ENCODE results near the gene ST6GALNAC4. TPM values are rescaled to one million over a fixed set of nuclear protein-coding genes. Genes with fewer than 3 reads are reported as not detected.

ST6GALNAC4 gene
- total RNA-seq, 1 experiment from 2014 or later: 12.8 TPM

GRCh38 chr9:127930231-127931091 is 13.6 kb upstream of the ST6GALNAC4 start, which contains the start of gene PIP5KL1:
TSS of gene PIP5KL1 (minus strand) at chr9:127930777. CDS start at chr9:127930752, 25 bp downstream.
- H3K4me1 Mint-ChIP-seq (ENCODE audit: low read depth, unreplicated experiment): peaks cover 17% of the 10 kb centered on the region
- no TSS peak for BruUV-seq (replicated peaks)
- peaks cover 40% of the 10 kb centered on the region for H3K36me3 Mint-ChIP-seq (ENCODE audit: insufficient read depth, unreplicated experiment)
- peak; percentile 87 for DNase-seq
- no peak for TF ChIP-seq CTCF (IDR thresholded peaks at IDR 0.05; ENCODE audit: unreplicated experiment)
- intact Hi-C loops (cut with micrococcal nuclease; ENCODE audit: unreplicated experiment): no loop called here
- peaks cover 12% of the 10 kb centered on the region for H3K27me3 Mint-ChIP-seq (ENCODE audit: unreplicated experiment)
- no peaks in the 10 kb centered on the region for H3K9me3 Mint-ChIP-seq (ENCODE audit: low read depth, unreplicated experiment)
- CTCF ChIA-PET: interaction anchor here (0.9 to 1.1 kb wide), 2 partner anchors 9 to 22 kb away, joined by 3 read pairs; no protein-coding TSS in a partner anchor
- H3K4me3 Mint-ChIP-seq (ENCODE audit: low read depth, unreplicated experiment): peak within 1 kb of the TSS; percentile 70
- H3K27ac Mint-ChIP-seq (ENCODE audit: unreplicated experiment): peak within 1 kb of the TSS; percentile 63

GRCh38 chr9:127929625-127929979 is 12.8 kb upstream of the ST6GALNAC4 start:
- TF ChIP-seq CTCF (IDR thresholded peaks at IDR 0.05; ENCODE audit: unreplicated experiment): no peak

GRCh38 chr9:127928676-127929624 is 12.1 kb upstream of the ST6GALNAC4 start:
- H3K27ac Mint-ChIP-seq (ENCODE audit: unreplicated experiment): no peak overlapping the region
- peaks cover 25% of the 10 kb centered on the region for H3K27me3 Mint-ChIP-seq (ENCODE audit: unreplicated experiment)
- H3K4me3 Mint-ChIP-seq (ENCODE audit: low read depth, unreplicated experiment): no peak overlapping the region
- CTCF ChIA-PET: no interaction called here
- no peak for DNase-seq
- BruUV-seq (replicated peaks): no TSS peak
- H3K4me1 Mint-ChIP-seq (ENCODE audit: low read depth, unreplicated experiment): peaks cover 10% of the 10 kb centered on the region
- H3K36me3 Mint-ChIP-seq (ENCODE audit: insufficient read depth, unreplicated experiment): peaks cover 33% of the 10 kb centered on the region
- TF ChIP-seq CTCF (IDR thresholded peaks at IDR 0.05; ENCODE audit: unreplicated experiment): no peak
- intact Hi-C loops (cut with micrococcal nuclease; ENCODE audit: unreplicated experiment): no loop called here
- H3K9me3 Mint-ChIP-seq (ENCODE audit: low read depth, unreplicated experiment): no peaks in the 10 kb centered on the region

More at GRCh38 chr9:127929625-127929979, 12.8 kb upstream of the ST6GALNAC4 start:
- Mint-ChIP-seq H3K4me1 (ENCODE audit: low read depth, unreplicated experiment) (peaks cover 10% of the 10 kb centered on the region), H3K27me3 (ENCODE audit: unreplicated experiment) (peaks cover 20% of the 10 kb centered on the region), H3K27ac (ENCODE audit: unreplicated experiment) (no peak overlapping the region), H3K4me3 (ENCODE audit: low read depth, unreplicated experiment) (no peak overlapping the region), H3K9me3 (ENCODE audit: low read depth, unreplicated experiment) (no peaks in the 10 kb centered on the region), H3K36me3 (ENCODE audit: insufficient read depth, unreplicated experiment) (peaks cover 37% of the 10 kb centered on the region)
- CTCF ChIA-PET: interaction anchor here (1.1 kb wide), 1 partner anchor 22 kb away, joined by 3 read pairs; no protein-coding TSS in a partner anchor
- DNase-seq: no peak
- intact Hi-C loops (cut with micrococcal nuclease; ENCODE audit: unreplicated experiment): no loop called here
- no TSS peak for BruUV-seq (replicated peaks)

- intact Hi-C loops (cut with micrococcal nuclease; ENCODE audit: unreplicated experiment): no loop called here
- no TSS peak for BruUV-seq (replicated peaks)
- CTCF ChIA-PET: no interaction called here
- peaks cover 10% of the 10 kb centered on the region for H3K4me1 Mint-ChIP-seq (ENCODE audit: low read depth, unreplicated experiment)
- DNase-seq: no peak
- H3K9me3 Mint-ChIP-seq (ENCODE audit: low read depth, unreplicated experiment): no peaks in the 10 kb centered on the region
- no peak for TF ChIP-seq CTCF (IDR thresholded peaks at IDR 0.05; ENCODE audit: unreplicated experiment)
- no peak overlapping the region for H3K27ac Mint-ChIP-seq (ENCODE audit: unreplicated experiment)
- peaks cover 28% of the 10 kb centered on the region for H3K36me3 Mint-ChIP-seq (ENCODE audit: insufficient read depth, unreplicated experiment)
- peak overlapping the region; percentile 37 for H3K4me3 Mint-ChIP-seq (ENCODE audit: low read depth, unreplicated experiment)
- H3K27me3 Mint-ChIP-seq (ENCODE audit: unreplicated experiment): peaks cover 25% of the 10 kb centered on the region
These were observed 11.3 kb upstream of the ST6GALNAC4 start for GRCh38 chr9:127927988-127928675.

Measured in Calu3 (cell line).